ENCODE data around the gene CEP85. TPM values are rescaled to one million over a fixed set of nuclear protein-coding genes. Genes with fewer than 3 reads are reported as not detected.

Gene CEP85
- total and polyA plus RNA-seq, 9 of the 15 experiments (the other 6 are each of a cell fraction or from before 2014, with no cell fraction given): 42.1 to 140 (median 92.6) TPM

DNA sequence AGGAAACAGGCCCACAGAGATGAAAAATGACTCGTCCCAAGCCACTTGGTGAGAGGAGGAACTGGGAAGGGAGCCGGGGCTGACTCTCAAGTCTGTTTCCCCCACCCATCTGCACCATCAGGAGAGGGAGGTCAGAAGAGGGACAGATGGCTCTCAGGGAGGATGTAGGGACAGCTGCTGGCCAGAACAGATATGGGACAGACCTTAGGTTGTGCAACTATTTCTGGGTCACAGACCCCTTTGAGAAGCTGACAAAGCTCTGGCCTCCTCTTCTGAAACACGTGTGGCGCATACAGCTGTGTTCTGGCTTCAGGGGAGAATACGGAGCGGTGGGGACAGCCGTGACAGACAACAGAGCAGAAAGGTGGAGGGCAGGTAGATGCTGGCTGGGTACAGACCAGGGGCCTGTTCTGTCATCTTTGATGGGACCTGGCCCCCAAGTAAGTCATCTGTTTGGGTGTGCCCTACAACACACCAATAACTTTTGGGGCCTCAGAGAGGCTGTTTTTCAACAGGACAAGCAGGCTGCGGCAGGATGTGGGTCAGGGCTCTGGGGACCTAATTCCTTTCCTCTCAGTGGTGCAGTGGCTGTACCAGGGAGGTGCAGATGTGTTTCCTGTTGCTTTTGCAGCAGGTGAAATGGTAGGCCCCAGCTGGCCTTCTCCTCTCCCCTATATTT, 53.2 kb downstream of the CEP85 start (continued):
- TF ChIP-seq ZNF318 (IDR thresholded peaks at IDR 0.05; ENCODE audit: borderline replicate concordance in 1 of 2, low read depth in 1 of 2) (peak in 1 of 2 experiments; percentile 52; a peak in 1 of 4 replicates), CTBP1 (IDR thresholded peaks at IDR 0.05; ENCODE audit: borderline replicate concordance) (peak; percentile 88), ZNF696 (CRISPR knock-in tag; conservative IDR thresholded peaks at IDR 0.05) (no peak), EP300 (IDR thresholded peaks at IDR 0.05; ENCODE audit: low read length) (peak; percentile 95), DPF2 (IDR thresholded peaks at IDR 0.05) (peak; percentile 97), USF1 (CRISPR knock-in tag; IDR thresholded peaks at IDR 0.05) (peak; percentile 74), EZH2 (IDR thresholded peaks at IDR 0.05; ENCODE audit: borderline replicate concordance, low read depth, low read length) (no peak), POLR2AphosphoS5 (IDR thresholded peaks at IDR 0.05; ENCODE audit: control insufficient read depth, insufficient read depth, low read depth, low read length) (peak; percentile 98), HIVEP1 (CRISPR knock-in tag; IDR thresholded peaks at IDR 0.05) (no peak), SIRT6 (IDR thresholded peaks at IDR 0.05; ENCODE audit: low read depth, low read length) (no peak), ZNF175 (CRISPR knock-in tag; IDR thresholded peaks at IDR 0.05; ENCODE audit: low read depth) (peak; percentile 83; the same call in 1 of the 2 replicates), ILK (tag; IDR thresholded peaks at IDR 0.05; ENCODE audit: borderline replicate concordance, low read depth) (no peak), PTRF (tag; IDR thresholded peaks at IDR 0.05) (no peak), NFIC (IDR thresholded peaks at IDR 0.05) (peak; percentile 95), ZNF444 (CRISPR knock-in tag; IDR thresholded peaks at IDR 0.05) (peak; percentile 5; the same call in 1 of the 2 replicates), CBFA2T2 (conservative IDR thresholded peaks at IDR 0.05) (peak; percentile 99), DACH1 (IDR thresholded peaks at IDR 0.05; ENCODE audit: partially characterized antibody) (peak; percentile 89)
- TF ChIP-seq, protein P1, sequence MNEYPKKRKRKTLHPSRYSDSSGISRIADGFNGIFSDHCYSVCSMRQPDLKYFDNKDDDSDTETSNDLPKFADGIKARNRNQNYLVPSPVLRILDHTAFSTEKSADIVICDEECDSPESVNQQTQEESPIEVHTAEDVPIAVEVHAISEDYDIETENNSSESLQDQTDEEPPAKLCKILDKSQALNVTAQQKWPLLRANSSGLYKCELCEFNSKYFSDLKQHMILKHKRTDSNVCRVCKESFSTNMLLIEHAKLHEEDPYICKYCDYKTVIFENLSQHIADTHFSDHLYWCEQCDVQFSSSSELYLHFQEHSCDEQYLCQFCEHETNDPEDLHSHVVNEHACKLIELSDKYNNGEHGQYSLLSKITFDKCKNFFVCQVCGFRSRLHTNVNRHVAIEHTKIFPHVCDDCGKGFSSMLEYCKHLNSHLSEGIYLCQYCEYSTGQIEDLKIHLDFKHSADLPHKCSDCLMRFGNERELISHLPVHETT (CRISPR knock-in tag; conservative IDR thresholded peaks at IDR 0.05 in 1 of 2, IDR thresholded peaks at IDR 0.05 in 1 of 2): peak in 1 of 2 experiments; percentile 83; a peak in 2 of 4 replicates

Measured in K562 (cell line).